Coronary artery (tissue), 2 donors: Measurements from ENCODE around the gene GRIN2A.
A peak's percentile ranks its signal among the peaks of the same experiment; 100 is the strongest.

Source experiments
- DNase-seq: peaks from one replicate; pipeline ENCODE4 v3.0.0-alpha.2; 2017; ENCODE audit warnings: low spot score
- H3K27ac ChIP-seq, 2 donors: fragments of 200-600 bp; sonication (generic); one replicate each; pipeline ENCODE4 v1.5.1; 2016 to 2019
- H3K4me3 ChIP-seq: fragments of 200-600 bp; sonication (generic); 2 replicates; pipeline ENCODE4 v1.5.1; 2016; ENCODE audit warnings: mild to moderate bottlenecking, moderate library complexity
- CTCF ChIP-seq: fragments of 200-600 bp; sonication (generic); IDR thresholded peaks from one replicate; pipeline ENCODE4 v1.5.1; 2019; ENCODE audit warnings: antibody characterized with exemption

The GRIN2A gene

DNA sequence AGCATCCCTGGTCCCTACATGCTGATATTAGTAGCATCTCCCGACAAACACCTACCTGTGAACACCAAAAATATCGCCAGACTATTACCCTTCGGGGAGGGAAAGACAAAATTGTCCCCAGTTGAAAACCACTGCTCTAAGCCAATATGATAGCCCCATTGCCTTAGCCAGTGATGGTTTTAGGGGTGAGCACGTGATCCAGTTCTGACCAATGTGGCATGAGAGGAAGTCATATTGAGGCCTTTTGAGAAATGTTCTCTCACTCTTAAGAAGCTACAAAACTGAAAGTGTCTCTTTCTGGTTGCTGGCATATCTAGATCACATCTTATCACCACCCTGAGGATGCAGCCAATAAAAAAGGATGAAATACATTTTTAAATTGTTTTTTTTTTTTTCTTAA is 136.3 kb downstream of the GRIN2A start:
- no peak overlapping the region for H3K27ac ChIP-seq
- no peak overlapping the region for H3K4me3 ChIP-seq
- TF ChIP-seq CTCF: no peak
- DNase-seq: no peak

GRCh38 chr16:10045291-10045775 is 136.9 kb downstream of the GRIN2A start:
- no peak for TF ChIP-seq CTCF
- Histone ChIP-seq H3K27ac (no peak overlapping the region), H3K4me3 (no peak overlapping the region)
- DNase-seq: no peak

- Histone ChIP-seq H3K27ac (no peak overlapping the region), H3K4me3 (no peak overlapping the region)
- no peak for DNase-seq
- TF ChIP-seq CTCF: no peak
Observed at GRCh38 chr16:10040136-10041080, 141.8 kb downstream of the GRIN2A start.

DNA sequence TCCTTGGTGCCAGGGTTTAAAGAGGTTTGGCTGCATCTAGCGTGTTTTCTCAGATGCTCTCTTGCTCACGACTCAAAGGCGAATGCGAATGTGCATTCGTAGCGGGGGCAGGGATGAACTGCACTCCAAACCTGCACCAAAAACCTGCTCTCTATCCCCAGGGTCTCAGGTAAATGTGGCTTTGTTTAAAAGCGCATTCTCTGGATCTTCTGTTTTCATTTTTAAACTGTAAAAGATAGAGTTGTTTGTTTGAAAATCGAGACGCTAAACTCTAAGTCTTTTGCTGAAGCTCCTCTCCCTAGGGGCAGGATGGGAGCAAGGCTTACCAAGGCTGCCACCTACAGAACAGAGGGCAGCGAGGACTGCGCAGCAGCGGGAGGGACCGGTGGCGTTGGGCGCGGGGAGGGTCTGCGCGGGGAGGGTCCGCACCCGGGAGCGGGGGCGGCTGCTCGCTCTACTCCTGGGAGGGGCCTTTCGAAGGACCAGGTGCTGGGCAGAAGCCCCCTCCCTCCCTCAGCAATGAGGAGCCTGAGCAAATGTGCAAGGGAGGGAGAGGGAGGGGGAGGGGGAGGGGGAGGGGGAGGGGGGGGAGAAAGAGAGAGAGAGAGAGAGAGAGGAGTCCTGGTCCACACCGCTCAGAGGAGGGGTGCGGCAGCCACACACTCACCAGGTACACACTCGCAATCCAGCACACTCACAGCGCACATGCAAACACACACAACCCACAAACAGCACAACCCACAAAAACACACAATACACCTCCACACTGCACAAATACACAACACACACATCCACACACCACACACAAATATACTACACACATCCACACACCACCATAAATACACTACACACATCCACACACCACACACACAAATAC is 142.8 kb downstream of the GRIN2A start:
- H3K4me3 ChIP-seq: peak overlapping the region; percentile 59
- TF ChIP-seq CTCF: no peak
- no peak overlapping the region for H3K27ac ChIP-seq
- no peak for DNase-seq

DNA sequence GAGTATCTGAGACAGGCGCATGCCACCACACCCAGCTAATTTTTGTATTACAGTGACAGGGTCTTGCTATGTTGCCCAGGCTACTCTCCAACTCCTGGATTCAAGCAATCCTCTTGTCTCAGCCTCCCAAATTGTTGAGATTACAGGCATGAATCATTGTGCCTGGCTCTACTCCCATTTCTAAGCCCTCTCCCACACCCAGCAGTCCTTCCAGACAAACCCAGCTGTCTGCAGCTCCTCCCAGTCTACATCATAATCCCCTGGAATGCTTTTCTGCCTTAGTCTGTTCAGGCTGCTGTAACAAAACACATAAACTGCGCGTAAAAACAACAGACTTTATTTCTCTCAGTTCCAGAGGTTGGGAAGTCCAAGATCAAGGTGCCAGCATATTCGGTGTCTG is 144.5 kb downstream of the GRIN2A start:
- no peak overlapping the region for H3K27ac ChIP-seq
- H3K4me3 ChIP-seq: no peak overlapping the region
- DNase-seq: no peak
- TF ChIP-seq CTCF: no peak

- no peak for DNase-seq
- no peak overlapping the region for H3K4me3 ChIP-seq
- H3K27ac ChIP-seq: no peak overlapping the region
- TF ChIP-seq CTCF: no peak
Observed at GRCh38 chr16:10036956-10037355, 145.3 kb downstream of the GRIN2A start.
